Activated naive CD4-positive, alpha-beta T cell treated with anti-CD3 and anti-CD28 coated beads, Interleukin-2, amount 50 U/mL, for 16 hours (primary cell): ENCODE data around the gene PGGT1B.

ENCODE experiments used
- DNase-seq: peaks from one replicate; pipeline ENCODE4 v3.0.0-alpha.2; 2020

Gene PGGT1B

GRCh38 chr5:115179394-115180164 is 83.1 kb downstream of the PGGT1B start:
- no peak for DNase-seq

- no peak for DNase-seq
Measured at GRCh38 chr5:115179030-115179393, 83.7 kb downstream of the PGGT1B start.

- no peak for DNase-seq
Measured at GRCh38 chr5:115170929-115171510, 91.7 kb downstream of the PGGT1B start.

GRCh38 chr5:115170134-115170928 is 92.3 kb downstream of the PGGT1B start:
- peak; percentile 14 for DNase-seq

- peak; percentile 88 for DNase-seq
Measured at GRCh38 chr5:115169487-115170133, 93.1 kb downstream of the PGGT1B start, which contains the start of gene TRIM36. TRIM36 (minus strand) TSS chr5:115169908; CDS start chr5:115169634, 274 bp downstream.

- no peak for DNase-seq
Measured at GRCh38 chr5:115168829-115169486, 93.7 kb downstream of the PGGT1B start.

GRCh38 chr5:115166744-115167393 is 95.8 kb downstream of the PGGT1B start:
- DNase-seq, result no peak

GRCh38 chr5:115165790-115166189 is 96.9 kb downstream of the PGGT1B start:
- no peak for DNase-seq

GRCh38 chr5:115160975-115161475 is 101.7 kb downstream of the PGGT1B start:
- DNase-seq, result no peak
